GM18520 (cell line): ENCODE results near the gene GATAD2B.
A peak's percentile ranks its signal among the peaks of the same experiment; 100 is the strongest.
"Not testable (repeated sequence)": the region's sequence is repeated elsewhere in the genome, so short reads cannot be mapped to it uniquely, and the experiment has no call there.

ENCODE experiments used
- ATAC-seq: cut with Tn5 transposase; IDR thresholded peaks from one replicate; pipeline ENCODE4 v1.9.1; 2021; ENCODE audit not compliant: unreplicated experiment

GATAD2B gene

DNA sequence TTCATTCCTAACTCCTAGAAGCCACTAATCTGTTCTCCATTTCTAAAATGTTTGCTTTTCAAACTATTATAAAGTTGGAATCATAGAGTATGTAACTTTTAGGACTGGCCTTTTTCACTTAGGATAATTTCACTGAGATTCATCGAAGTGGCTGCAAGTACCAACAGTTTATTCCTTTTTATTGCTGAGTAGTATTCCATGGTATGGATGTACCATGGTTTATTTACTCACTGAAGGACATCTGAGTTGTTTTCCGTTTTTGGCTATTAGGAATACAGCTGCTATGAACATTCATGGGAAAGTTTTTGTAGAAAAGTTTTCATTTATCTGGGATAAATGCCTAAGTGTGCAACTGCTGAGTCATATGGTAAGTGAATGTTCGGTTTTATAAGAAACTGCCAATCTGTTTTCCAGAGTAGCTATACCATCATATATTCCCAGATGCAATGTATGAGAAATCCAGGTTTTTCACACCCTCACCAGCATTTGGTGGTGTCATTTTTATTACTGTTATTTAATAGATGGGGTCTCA, 81.2 kb downstream of the GATAD2B start:
- no peak for ATAC-seq

DNA sequence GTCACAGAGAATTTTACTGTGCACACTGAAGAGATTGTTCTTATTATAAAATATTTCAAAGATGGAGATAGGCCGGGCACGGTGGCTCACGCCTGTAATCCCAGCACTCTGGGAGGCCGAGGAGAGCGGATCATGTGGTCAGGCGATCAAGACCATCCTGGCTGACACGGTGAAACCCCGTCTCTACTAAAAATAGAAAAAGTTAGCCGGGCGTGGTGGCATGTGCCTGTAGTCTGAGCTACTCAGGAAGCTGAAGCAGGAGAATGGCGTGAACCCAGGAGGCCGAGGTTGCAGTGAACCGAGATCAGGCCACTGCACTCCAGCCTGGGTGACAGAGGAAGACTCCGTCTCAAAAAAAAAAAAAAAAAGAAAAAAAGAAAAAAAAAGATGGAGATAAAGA, 82.0 kb downstream of the GATAD2B start:
- not testable (repeated sequence) for ATAC-seq

DNA sequence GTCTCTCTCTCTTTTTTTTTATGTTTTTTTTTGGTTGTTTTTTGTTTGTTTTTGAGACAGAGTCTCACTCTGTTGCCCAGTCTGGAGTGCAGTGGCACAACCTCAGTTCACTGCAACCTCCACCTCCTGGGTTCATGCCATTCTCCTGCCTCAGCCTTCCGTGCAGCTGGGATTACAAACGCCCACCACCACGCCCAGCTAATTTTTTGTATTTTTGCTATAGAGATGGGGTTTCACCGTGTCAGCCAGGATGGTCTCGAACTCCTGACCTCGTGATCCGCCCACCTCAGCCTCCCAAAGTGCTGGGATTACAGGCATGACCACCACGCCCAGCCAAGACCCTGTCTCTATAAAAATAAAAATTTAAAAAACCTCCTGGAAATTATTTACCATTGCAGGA, 88.8 kb downstream of the GATAD2B start:
- not testable (repeated sequence) for ATAC-seq

DNA sequence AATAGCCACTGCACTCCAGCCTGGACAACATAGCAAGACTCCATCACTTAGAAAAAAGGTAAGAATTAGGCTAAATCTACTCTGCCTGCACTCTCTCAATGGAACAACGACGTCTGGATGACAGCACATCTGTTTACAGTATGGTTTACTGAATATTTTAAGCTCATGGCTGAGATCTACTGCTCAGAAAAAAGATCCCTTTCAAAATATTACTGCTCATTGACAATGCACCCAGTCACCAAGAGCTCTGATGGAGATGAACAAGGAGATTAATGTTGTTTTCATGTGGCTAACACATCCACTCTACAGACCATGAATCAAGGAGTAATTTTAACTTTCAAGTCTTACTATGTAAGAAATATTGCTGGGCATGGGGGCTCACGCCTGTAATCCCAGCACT, 89.6 kb downstream of the GATAD2B start:
- ATAC-seq: no peak

DNA sequence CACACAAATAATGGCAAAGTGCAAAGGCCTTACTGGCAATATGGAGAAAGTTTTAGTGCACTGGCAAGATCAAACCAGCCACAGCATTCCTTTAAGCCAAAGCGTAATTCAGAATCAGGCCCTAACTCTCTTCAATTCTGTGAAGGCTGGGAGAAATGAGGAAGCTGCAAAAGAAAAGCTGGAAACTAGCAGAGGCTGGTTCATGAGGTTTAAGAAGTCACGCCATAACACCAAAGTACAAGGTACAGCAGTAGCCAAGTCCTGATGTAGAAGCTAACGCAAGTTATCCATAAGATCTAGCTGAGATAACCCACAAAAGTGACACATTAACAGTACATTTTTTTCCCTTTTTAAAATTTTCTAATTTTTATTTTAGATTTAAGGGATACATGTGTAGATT, 90.5 kb downstream of the GATAD2B start:
- no peak for ATAC-seq

DNA sequence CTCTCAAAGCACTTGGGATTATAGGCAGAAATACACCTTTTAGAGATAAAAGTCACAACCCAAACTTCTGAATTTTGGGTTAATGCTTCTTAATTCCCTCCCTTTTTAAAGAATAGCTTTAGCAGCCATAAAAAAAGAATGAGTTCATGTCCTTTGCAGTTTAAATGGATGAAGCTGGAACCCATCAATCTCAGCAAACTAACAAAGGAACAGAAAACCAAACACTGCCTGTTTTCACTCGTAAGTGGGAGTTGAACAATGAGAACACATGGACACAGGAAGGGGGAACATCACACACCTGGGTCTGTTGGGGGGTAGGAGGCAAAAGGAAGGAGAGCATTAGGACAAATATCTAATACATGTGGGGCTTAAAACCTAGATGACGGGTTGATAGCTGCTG, 91.7 kb downstream of the GATAD2B start:
- no peak for ATAC-seq

DNA sequence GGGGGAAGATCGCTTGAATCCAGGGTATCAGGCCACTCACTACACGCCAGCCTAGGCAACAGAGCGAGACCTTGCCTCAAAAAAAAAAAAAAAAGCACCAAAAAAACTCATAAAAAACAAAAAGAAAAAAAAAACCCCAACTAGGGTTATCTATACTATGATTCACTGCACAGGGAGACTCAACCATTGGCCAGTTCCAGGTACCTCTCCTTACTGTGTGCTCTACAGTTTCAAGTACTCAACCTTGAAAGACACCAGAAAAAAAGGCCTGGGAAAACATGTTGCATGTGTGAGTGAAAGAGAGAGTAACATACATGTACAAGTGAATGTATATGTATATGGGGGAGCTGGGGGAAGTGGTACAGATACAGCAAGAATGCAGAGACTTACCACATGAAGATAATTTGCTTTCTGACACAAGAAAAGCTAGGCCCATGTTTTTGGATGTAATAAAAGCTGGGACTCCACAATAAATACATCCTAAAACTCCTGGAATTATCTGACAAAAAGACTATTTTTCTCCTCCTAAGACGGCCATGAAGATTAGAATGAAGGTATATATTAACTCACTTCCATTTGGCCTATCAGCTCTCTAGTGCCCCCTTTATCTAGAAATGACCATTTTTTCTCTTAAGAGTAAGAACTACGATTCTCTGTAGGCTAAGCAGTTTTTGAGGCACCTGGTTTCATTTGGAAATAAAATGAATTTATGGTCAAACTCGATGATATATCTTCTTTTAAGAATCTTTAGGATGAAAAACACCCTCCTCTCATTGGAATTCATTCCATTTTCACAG, 95.4 kb downstream of the GATAD2B start:
- no peak for ATAC-seq

DNA sequence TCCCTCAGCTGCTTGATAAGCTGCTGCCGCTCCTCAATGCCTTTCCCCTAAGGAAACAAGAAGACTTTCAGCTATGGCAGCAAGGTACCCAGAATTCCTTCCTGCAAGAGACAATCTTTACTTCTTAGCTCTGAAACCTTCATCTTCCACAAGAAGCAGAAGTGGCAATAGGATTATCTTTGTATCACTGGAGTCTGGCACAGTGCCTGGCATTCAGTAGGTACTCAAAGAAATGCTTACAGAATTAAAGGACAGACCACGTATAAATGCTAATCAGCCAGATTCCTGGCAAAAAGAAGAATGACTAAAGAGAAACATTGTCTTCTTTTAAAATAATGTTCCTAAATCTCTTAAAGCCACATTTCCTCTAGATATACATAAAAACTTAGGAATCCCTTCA, 103.9 kb downstream of the GATAD2B start:
- ATAC-seq: no peak

DNA sequence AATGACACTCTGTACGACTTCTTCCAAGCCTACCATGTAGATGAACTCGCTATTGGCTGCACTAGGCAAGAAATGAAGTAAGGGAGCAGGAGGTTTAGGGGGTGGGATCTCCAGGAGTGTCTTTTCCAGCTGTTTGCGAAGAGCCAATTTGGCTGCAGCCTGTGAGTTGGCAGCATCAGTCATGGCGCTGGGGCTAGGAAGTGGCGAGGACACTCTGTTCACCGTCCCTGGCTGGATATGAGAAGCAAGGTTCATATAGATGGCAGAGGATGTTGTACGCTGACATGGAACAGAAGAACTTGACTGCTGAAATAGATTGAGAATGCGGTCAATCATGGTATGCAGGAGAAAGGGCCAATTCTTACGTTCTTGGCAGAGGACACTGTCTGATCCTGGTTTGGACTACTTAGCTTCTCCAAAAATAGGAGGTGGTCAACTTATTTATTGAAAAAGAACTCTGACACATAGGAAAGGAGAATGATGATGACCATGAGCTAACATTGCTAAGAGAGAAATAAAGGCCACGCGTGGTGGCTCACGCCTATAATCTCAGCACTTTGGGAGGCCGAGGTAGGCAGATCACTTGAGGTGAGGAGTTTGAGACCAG, 106.4 kb downstream of the GATAD2B start:
- no peak for ATAC-seq

DNA sequence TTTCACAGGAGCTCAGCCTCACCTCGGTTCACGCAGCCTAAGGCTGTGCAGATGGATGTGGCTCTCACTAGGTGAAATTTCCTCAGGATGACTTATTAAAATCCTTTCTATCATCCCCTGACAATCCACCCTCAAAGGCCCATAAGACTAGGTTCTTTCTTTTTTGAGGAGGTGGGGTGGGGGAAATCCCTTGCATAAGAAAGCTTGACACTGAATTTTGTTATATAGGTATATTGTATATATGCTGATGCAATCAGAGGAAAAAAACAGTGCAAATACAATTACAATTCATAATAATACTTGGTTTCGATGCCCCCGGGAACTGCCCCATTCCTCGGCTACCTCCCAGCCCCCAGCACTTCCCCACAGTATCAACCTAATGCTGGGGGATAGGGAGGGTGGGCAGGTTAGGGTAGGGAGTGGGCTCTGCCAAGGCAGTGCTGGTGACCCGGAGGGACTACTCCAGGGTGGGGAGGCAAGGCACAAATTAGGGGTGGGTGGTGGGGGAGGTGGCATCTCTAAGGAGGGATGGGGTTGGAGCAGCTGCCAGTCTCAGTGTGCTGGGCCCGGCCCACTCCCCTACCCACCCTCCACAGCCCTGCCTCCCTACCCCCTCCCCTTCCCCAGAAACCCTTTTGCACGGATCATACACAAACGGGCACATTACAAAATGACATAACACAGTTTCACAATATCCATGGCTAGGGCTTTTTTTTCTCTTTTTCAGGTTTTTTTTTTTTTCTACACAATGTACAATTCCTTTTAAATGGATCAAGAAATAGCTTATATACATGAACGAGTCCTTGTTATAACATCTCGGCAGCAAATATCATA, 116.7 kb downstream of the GATAD2B start:
- ATAC-seq: no peak

DNA sequence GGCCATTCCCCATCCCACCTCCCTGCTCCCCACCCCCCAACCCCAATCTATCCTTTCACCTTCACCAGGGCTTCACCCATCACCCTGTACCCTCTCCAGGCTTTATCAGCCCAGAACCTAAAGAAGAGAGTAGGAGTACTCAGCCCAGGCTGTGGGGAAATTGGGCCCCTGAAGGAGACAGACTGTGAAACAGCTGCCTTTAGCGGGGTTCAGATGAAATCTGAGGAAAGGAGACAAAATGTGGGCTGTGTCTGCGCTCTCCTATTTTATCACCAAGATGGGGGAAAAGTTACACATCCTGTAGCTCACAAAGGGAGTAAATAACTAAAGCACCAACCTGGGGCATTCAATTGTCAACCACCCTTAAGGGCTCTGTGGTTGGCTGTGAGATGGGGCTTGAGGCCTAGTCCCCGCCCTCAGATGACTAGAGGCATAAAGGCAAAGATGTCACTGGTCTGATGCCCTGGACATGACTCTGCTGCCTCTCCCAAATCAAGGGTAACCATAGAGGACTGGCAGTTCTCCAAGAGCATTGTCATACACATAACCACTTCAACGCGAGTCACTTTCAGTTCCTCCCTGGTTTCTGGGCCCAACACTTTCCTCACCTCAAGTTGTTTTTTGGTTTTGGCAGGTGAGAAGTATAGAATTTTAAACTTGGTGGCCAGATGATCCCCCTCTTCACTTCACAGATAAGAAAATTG, 117.6 kb downstream of the GATAD2B start:
- ATAC-seq: peak; percentile 95

DNA sequence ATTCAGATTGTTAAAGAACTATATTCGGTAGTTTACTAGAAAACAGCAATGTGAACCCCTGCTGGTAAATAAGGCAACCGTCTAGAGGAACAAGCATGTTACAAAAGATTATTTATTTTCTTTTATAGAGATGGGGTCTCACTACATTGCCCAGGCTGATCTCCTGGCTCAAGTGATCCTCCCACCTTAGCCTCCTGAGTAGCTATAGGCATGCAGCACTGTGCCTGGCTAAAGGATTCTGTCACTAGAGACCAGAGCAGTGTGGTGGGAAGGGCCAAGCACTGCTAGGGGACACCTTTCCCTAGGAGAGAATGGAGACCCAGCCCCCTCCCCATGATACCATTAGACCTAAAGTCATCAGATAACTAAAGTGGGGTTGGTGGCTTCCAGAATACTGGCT, 118.7 kb downstream of the GATAD2B start:
- ATAC-seq: no peak

DNA sequence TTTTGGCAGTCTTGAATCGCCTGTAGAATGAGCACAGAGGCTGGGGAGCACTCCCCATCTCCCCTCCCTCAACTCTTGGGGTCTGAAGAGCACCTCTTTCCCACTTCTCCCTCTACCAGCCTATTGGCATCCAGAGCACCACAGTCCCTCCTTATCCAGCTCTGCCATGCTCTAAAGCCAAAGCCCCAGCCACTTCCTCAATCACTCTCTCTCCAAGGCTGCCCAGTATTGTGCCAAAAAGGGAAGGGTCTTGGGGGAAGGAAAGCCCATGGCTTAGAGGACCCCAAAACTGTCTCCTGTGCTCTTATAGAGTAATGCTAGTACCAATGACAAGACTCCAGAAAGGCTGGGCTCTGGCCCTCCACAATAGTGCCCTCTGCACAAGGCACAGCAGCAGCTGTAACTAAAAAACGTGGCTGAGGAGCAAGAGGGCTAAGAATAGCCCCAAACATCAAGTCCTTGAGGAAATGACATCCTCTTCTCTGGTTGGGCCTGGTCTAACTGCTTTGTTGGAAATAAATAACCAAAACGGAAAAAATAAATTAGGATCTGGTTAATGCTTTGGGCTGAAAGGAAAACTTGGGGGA, 119.2 kb downstream of the GATAD2B start:
- no peak for ATAC-seq

DNA sequence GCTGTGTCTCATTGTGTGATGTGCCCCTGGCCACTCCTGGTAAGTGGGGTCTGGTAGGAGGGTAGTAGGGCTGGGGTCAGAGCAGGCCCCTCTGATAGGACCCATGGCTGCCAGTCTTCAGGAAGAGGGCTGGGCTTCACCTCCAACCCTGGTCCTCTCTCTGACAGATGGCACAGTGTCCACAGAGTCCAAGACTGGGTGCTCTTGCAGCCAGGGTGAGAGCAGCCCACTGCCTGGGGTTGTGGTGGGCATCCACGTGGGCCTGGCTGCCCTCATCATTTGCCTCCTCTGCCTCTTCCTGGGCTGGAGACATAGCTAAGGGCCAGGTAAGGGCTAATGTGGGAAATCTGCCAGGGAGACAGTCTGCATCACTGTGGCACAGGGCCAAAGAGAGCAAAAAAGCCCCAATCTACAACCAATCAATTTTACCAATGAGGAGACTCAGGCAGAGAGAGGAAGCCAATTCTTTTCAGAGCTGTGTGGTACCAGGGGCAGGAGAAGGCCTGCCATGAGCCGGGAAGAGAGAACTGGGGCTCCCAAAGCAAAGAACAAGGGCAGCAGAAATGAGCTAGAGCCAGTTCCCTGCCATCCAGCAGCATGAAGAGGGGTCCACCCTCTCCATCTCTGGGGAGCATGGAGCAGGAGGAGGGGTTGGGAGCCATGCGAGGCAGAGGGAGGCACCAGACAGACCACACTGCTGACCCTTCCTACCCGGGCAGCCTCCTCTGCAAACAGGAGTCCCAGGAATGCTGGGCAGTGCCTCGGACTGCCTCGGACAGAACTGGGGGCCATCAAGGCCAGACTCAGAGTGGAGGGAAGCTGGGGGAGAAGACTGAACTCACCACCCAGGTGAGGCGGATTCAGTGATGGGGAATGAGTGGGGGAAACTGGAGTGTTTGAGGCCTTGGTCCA, 120.7 kb downstream of the GATAD2B start:
- ATAC-seq: no peak

DNA sequence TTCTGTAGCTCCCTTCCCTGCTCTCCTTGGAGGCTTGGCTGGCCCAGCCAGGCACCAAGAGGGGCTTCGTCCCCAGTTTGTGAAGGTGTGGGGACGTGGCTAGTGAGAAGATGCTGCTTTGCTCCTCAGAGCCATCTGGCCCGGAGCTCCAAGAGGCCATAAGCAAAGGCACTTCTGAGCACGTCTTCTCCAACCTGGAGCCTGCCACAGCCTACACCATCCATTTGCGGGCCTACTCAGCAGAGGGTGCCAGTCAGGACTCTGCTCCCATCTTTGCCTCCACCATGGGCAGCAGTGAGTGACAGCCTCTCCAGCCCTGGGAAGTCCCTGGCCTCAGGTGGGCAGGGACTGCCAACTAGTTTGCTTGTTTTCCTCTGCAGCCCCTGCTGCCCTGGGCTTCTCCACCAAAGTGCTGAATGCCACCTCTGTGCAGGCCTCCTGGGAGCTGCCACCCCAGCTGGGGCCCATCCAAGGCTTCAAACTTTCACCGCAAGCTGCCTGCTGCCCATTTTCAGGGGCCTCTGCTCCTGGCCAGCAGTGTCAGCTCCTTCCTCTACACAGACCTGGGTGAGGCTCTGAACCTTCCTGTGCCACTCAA, 121.6 kb downstream of the GATAD2B start:
- ATAC-seq: no peak

DNA sequence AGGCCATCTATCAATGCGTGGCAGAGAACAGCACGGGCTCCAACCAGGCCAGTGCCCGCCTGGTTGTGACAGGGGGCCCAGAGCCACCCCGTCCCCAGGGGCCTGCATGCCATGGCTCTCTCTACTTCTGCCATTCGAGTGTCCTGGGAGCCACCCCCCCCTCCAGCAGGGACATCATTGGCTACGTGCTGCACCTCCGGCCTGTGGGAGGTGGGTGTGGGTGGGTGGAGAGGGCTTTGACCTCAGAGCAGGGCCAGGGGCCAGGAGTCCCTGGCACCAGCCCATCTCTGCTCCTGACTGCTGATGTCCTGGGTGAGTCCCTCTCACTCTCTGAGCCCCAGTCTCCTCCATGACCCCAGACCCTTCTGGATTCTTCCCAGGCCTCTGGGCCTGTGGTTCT, 122.3 kb downstream of the GATAD2B start:
- ATAC-seq: no peak

DNA sequence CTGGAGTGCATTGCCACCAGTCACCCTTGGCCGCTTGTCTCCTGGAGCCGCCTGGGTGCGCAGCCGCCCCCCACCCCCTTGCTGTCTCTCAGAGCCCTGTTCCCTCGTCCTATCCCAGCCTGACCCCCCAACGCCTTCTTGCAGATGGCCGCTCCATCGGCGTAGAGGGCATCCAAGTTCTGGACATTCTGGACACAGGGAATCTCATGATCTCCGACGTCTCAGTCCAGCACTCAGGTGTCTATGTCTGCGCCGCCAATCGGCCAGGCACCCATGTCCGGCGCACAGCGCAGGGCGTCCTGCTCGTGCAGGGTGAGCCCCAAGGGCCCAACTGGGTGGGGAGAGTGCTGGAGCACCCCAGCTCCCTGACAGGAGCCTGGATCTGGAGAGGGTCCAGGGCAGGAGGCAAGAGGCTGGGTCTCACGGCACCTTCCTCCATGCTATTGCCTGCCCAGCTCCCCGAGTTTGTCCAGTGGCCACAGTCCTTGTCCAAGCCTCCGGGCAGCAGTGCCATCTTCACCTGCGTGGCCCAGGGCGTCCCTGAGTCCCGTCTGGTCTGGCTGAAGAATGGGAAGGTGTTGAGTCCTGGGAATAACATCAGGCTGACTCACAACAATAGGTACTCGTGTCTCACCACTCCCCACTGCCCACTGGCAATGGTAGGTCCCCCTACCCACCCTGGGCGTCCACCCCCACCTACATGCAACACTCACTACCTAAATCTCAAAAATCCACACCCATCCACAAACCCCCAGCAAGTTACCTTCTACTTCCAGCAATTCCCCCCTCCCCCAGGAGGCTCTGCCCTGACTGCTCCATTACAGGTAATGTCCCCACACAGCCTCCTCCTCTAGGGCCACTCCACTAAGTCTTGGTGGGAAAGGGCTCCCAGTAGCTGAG, 123.0 kb downstream of the GATAD2B start:
- no peak for ATAC-seq

DNA sequence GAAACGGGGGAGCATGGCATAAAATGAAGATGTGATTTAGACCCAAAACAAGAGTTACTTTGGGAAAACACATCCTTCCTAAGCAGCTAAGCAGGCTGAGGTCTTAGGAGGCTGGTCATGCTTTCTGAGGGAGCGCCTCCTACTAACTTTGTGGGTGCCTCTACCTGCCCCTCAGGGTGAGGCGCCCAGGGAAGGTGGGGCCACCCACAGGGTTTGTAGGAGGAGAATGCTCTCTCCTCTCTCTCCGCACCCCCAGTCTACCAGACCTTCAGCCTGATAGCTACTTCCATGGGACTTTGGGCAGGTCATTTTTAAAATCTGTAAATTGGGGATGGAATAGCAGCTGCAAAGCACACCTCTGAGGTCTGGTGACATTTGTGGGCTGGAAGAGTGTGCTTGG, 123.8 kb downstream of the GATAD2B start:
- ATAC-seq: no peak
